Prostate gland (tissue), 2 donors: ENCODE measurements around the gene PCDHGA8. TPM values are rescaled to one million over a fixed set of nuclear protein-coding genes. Genes with fewer than 3 reads are reported as not detected.

Experiments used
- DNase-seq: peaks from one replicate; pipeline ENCODE4 v3.0.0-alpha.2; 2019; ENCODE audit warnings: low spot score
- H3K27ac ChIP-seq, 2 donors: fragments of 200-600 bp; sonication (generic); 2 replicates each; pipeline ENCODE4 v1.5.1; 2017 to 2019
- H3K27me3 ChIP-seq: fragments of 200-600 bp; sonication (generic); replicated peaks from 2 replicates; pipeline ENCODE4 v1.5.1; 2019; ENCODE audit not compliant: insufficient read depth
- H3K36me3 ChIP-seq, 2 donors: fragments of 200-600 bp; sonication (generic); 1 replicate in 1 of 2; 2 replicates in 1 of 2; pipeline versions ENCODE4 v1.5.1 to v1.8.1; 2017 to 2019
- H3K4me1 ChIP-seq: fragments of 200-600 bp; sonication (generic); replicated peaks from 2 replicates; pipeline ENCODE4 v1.5.1; 2019
- H3K4me3 ChIP-seq, 2 donors: fragments of 200-600 bp; sonication (generic); 2 replicates each; pipeline ENCODE4 v1.5.1; 2017 to 2019
- H3K9me3 ChIP-seq: fragments of 200-600 bp; sonication (generic); 2 replicates; pipeline ENCODE4 v1.5.1; 2017
- CTCF ChIP-seq, 4 experiments: fragments of 200-600 bp in 2 of 4; fragments of 450-650 bp in 2 of 4; sonication (generic) in 2 of 4; IDR thresholded peaks; 1 replicate in 3 of 4; 2 replicates in 1 of 4; pipeline ENCODE4 v1.5.1; 2016 to 2019; ENCODE audit warnings: antibody characterized with exemption in 4 of 4, mild to moderate bottlenecking in 2 of 4, moderate library complexity in 2 of 4
- POLR2A ChIP-seq: fragments of 450-650 bp; IDR thresholded peaks from one replicate; pipeline ENCODE4 v1.6.1; 2016; ENCODE audit warnings: antibody characterized with exemption, mild to moderate bottlenecking
- POLR2AphosphoS5 ChIP-seq: sonication (generic); formaldehyde crosslinking; IDR thresholded peaks from one replicate; pipeline ENCODE4 v1.6.1; 2017; ENCODE audit warnings: antibody characterized with exemption
- WGBS: methylation state at CpG from one replicate; pipeline ENCODE4 v1.1.5; 2018; 5-methylcytosine and 5-hydroxymethylcytosine counted together
- intact Hi-C: fragments of 100-400 bp; cut with DNase I; formaldehyde crosslinking; loops from one replicate; pipeline ENCODE4 v1.14.2; 2022
- total RNA-seq, 2 donors: library from RNA; depleted of rRNA; stranded (reverse); fragments of >200 nt; gene quantifications; one replicate each; pipeline ENCODE4 v1.1.0, GENCODE V29; 2016

Gene PCDHGA8
- total RNA-seq, 2 donors from 2014 or later: 1.1 to 4.2 TPM

- intact Hi-C loops: no loop called here
- no peak for DNase-seq
- peaks cover 5% of the 10 kb centered on the region for H3K27me3 ChIP-seq
- H3K27ac ChIP-seq: no peak overlapping the region
- no peaks in the 10 kb centered on the region for H3K4me1 ChIP-seq
- 42% methylated on average over 24 of the region's 24 CpGs for WGBS
- H3K4me3 ChIP-seq: no peak overlapping the region
- no peaks in the 10 kb centered on the region for H3K9me3 ChIP-seq
- no peaks in the 10 kb centered on the region for H3K36me3 ChIP-seq
- no peak for TF ChIP-seq POLR2A
- no peak for TF ChIP-seq POLR2AphosphoS5
- no peak for TF ChIP-seq CTCF (IDR thresholded peaks at IDR 0.05)
Observed at GRCh38 chr5:141355641-141356040, 36.8 kb upstream of the PCDHGA8 start.

DNA sequence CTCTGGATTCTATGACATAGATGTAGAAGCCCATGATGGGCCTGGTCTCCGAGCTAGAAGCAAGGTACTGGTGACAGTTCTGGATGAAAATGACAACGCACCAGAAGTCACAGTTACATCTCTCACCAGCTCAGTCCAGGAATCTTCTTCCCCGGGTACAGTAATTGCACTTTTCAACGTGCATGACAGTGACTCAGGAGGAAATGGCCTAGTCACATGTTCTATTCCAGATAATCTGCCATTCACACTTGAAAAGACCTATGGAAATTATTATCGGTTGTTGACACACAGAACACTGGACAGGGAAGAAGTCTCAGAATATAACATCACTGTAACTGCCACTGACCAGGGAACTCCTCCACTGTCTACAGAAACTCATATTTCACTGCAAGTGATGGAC is 36.3 kb upstream of the PCDHGA8 start:
- intact Hi-C loops: no loop called here
- H3K4me3 ChIP-seq: no peak overlapping the region

DNA sequence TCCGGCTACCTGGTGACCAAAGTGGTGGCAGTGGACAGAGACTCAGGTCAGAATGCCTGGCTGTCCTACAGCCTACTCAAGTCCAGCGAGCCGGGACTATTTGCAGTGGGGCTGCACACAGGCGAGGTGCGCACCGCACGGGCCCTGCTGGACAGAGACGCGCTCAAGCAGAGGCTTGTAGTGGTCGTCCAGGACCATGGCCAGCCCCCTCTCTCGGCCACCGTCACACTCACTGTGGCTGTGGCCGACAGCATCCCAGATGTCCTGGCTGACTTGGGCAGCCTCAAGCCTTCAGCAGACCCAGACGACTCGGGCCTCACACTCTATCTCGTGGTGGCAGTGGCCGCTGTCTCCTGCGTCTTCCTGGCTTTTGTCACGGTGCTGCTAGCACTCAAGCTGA is 35.5 kb upstream of the PCDHGA8 start:
- Histone ChIP-seq H3K36me3 (no peaks in the 10 kb centered on the region), H3K27me3 (peaks cover 11% of the 10 kb centered on the region), H3K9me3 (no peaks in the 10 kb centered on the region), H3K27ac (no peak overlapping the region), H3K4me3 (no peak overlapping the region), H3K4me1 (no peaks in the 10 kb centered on the region)
- WGBS: 52% methylated on average over 5 of the region's 19 CpGs
- intact Hi-C loops: no loop called here
- TF ChIP-seq POLR2AphosphoS5: no peak
- TF ChIP-seq CTCF (IDR thresholded peaks at IDR 0.05): no peak
- TF ChIP-seq POLR2A: no peak
- no peak for DNase-seq

More for the DNA sequence above, 36.3 kb upstream of the PCDHGA8 start:
- TF ChIP-seq CTCF (IDR thresholded peaks at IDR 0.05) (no peak), POLR2AphosphoS5 (no peak)
- no peaks in the 10 kb centered on the region for H3K36me3 ChIP-seq
- no peak for DNase-seq
- no peaks in the 10 kb centered on the region for H3K9me3 ChIP-seq
- H3K27me3 ChIP-seq: peaks cover 7% of the 10 kb centered on the region
- H3K27ac ChIP-seq: no peak overlapping the region
- no peaks in the 10 kb centered on the region for H3K4me1 ChIP-seq
- 73% methylated on average over 5 of the region's 5 CpGs for WGBS

- no peak for DNase-seq
- intact Hi-C loops: no loop called here
- Histone ChIP-seq H3K36me3 (no peaks in the 10 kb centered on the region), H3K4me1 (no peaks in the 10 kb centered on the region), H3K9me3 (no peaks in the 10 kb centered on the region), H3K27me3 (peaks cover 19% of the 10 kb centered on the region), H3K27ac (no peak within 1 kb of the TSS), H3K4me3 (peak within 1 kb of the TSS; percentile 2 to 19)
- WGBS: 18% methylated on average over 24 of the region's 24 CpGs
- TF ChIP-seq POLR2AphosphoS5 (no peak), CTCF (IDR thresholded peaks at IDR 0.05) (peak in 1 of 4 experiments; percentile 34)
Observed at GRCh38 chr5:141359790-141360426, 32.5 kb upstream of the PCDHGA8 start, which contains the start of gene PCDHGB2. TSS of gene PCDHGB2 (plus strand) at chr5:141359994. CDS start at chr5:141360136, 142 bp downstream.

DNA sequence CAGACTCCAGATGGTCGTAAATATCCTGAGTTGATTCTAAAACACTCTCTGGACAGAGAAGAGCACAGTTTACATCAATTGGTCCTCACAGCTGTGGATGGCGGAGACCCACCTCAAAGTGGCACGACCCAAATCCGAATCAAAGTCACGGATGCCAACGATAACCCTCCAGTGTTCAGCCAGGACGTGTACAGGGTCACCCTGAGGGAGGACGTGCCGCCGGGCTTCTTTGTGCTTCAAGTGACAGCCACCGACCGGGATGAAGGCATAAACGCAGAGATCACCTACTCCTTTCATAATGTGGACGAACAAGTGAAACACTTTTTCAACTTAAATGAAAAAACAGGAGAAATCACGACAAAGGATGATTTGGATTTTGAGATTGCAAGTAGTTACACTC is 31.7 kb upstream of the PCDHGA8 start:
- TF ChIP-seq POLR2AphosphoS5 (no peak), CTCF (IDR thresholded peaks at IDR 0.05) (no peak), POLR2A (no peak)
- no peak overlapping the region for H3K4me3 ChIP-seq
- H3K9me3 ChIP-seq: no peaks in the 10 kb centered on the region
- H3K27me3 ChIP-seq: peaks cover 19% of the 10 kb centered on the region
- H3K36me3 ChIP-seq: no peaks in the 10 kb centered on the region
- no peak for DNase-seq
- 35% methylated on average over 15 of the region's 15 CpGs for WGBS
- intact Hi-C loops: no loop called here
- H3K27ac ChIP-seq: no peak overlapping the region
- H3K4me1 ChIP-seq: no peaks in the 10 kb centered on the region
